Right cardiac atrium (tissue), 5 donors: ENCODE results near the gene SAP30BP. TPM values are rescaled to one million over a fixed set of nuclear protein-coding genes. Genes with fewer than 3 reads are reported as not detected.
A peak's percentile ranks its signal among the peaks of the same experiment; 100 is the strongest.

Experiments used
- ATAC-seq, 2 donors: fragments of 200-7000 bp; cut with Tn5 transposase; one replicate each; pipeline versions ENCODE4 v1.8.0 to v1.9.1; 2020; ENCODE audit warnings: moderate library complexity in 2 of 2, mild to moderate bottlenecking in 1 of 2
- DNase-seq, 3 donors: peaks; one replicate each; pipeline ENCODE4 v3.0.0-alpha.2; 2020
- H3K27ac ChIP-seq: one replicate; pipeline ENCODE4 v1.5.1; 2013; ENCODE audit warnings: mild to moderate bottlenecking, low read length, control low read depth, moderate library complexity
- H3K27me3 ChIP-seq: one replicate; pipeline ENCODE4 v1.6.1; 2013; ENCODE audit not compliant: control insufficient read depth, insufficient read depth
- H3K4me1 ChIP-seq: one replicate; pipeline ENCODE4 v1.6.1; 2013; ENCODE audit warnings: low read length; ENCODE audit not compliant: control insufficient read depth, insufficient read depth
- H3K4me3 ChIP-seq: one replicate; pipeline ENCODE4 v1.5.1; 2013; ENCODE audit warnings: low read length, control low read depth
- H3K9me3 ChIP-seq: one replicate; pipeline ENCODE4 v1.6.1; 2013; ENCODE audit warnings: low read length; ENCODE audit not compliant: control insufficient read depth
- WGBS: extraction: QIAGEN DNeasy Blood & Tissue Kit; methylation state at CpG from one replicate; pipeline ENCODE4 v1.1.7; 2013; 5-methylcytosine and 5-hydroxymethylcytosine counted together
- intact Hi-C, 4 donors: fragments of 100-400 bp; cut with DNase I; formaldehyde crosslinking; loops; one replicate each; pipeline versions ENCODE4 v1.11.0 to v1.14.0; 2022 to 2023
- polyA plus RNA-seq: library from polyadenylated mRNA; stranded (reverse); fragments of 200-250 nt; gene quantifications from one replicate; pipeline ENCODE4 v1.2.3, GENCODE V29; 2013
- total RNA-seq, 4 donors: library from RNA; stranded (reverse); fragmentation: NEBNext Ultra II Directional; extraction: Animal tissue kit (Norgen Biotek cat#: 25700); gene quantifications; one replicate each; pipeline ENCODE4 v1.2.1, GENCODE V29; 2021
- donor health status: healthy with polysubstance abuse.
- donor health status: DM: no; HTN: yes; CAD: no.
- donor health status: DM: no; HTN: no; CAD: no.
- donor health status: DM: no; HTN: yes; CAD: no; lungs with severe emphysema.
- donor health status: DM: yes; HTN: yes; CAD: no.

Gene SAP30BP
- total and polyA plus RNA-seq, 5 donors, result 51.0 to 66.5 (median 58.5) TPM

DNA sequence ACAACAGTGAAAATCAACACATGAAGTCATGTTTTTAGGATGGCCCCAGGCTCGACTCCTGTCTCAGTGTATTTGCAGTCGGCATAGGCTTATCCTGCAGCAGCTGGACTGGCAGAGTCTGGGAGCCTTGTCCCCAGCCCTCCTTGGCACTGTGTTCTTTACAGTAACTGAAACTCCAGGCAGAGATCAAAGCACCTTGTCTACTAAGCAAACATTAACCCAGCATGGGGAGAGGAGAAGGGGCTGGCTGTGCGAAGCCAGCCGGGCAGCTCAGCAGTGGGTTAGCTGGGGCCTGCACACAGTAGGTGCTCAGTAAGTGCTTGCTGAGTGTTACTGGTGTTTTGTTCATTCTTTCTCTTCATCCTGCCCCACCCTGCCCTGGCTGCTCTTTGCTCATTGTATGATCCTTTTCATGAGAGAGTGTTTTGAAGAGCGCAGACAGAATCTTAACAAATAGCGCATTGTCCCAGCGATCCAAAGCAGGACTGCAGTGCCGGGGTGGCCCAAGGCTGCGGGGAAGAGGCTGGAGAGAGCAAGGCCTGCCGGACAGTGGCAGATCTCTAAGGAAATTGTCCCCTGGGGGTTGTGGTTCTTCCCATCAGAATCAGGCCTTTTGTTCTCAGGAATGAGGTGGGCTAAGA is 30.6 kb downstream of the SAP30BP start:
- H3K4me3 ChIP-seq, result no peak overlapping the region
- no peak for ATAC-seq
- peaks cover 24% of the 10 kb centered on the region for H3K4me1 ChIP-seq
- DNase-seq, result peak in 1 of 3 donors; percentile 52
- H3K27me3 ChIP-seq, result no peaks in the 10 kb centered on the region
- H3K9me3 ChIP-seq, result no peaks in the 10 kb centered on the region
- peak overlapping the region; percentile 61 for H3K27ac ChIP-seq
- intact Hi-C loops, result no loop called here
- 67% methylated on average over 10 of the region's 10 CpGs for WGBS

DNA sequence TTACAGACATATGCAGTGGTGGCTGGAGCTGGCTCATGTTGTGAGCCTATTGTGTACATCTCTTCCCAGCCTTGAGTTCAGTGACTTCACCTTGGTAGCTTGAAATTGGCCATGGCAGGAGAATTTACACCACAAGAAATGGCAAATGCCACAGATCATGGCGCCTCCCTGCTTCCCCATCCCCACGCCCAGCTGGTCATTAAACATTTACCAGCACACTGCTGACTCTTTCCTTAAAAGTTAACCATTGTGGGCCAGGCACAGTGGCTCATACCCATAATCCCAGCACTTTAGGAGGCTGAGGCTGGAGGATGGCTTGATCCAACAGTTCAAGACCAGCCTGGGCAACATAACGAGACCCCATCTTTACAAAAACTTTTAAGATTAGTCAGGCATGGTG is 31.5 kb downstream of the SAP30BP start:
- Histone ChIP-seq H3K4me3 (no peak overlapping the region), H3K9me3 (no peaks in the 10 kb centered on the region), H3K27ac (peak overlapping the region; percentile 27), H3K27me3 (no peaks in the 10 kb centered on the region), H3K4me1 (peaks cover 24% of the 10 kb centered on the region)
- 94% methylated on average over 3 of the region's 3 CpGs for WGBS
- ATAC-seq, result no peak
- DNase-seq, result no peak
- intact Hi-C loops, result no loop called here

DNA sequence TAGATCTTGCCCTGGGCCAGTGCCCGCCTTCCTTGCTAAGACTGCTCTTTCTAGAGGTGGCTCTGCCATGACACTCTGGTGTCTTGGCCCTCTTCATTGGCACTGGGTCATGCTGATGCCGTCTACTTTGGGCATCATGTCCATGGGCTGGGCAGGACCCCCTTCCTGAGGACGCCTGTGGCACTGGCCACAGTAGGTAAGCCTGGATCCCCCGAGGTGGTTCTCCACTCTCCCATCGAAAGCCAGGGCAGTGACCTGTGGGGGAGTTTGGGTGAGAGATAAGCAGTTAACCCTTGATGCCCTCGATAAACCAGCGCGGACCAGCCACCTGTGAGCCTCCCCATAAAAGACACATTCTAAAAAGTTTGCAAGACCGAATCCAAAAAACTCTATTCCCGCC is 34.1 kb downstream of the SAP30BP start:
- Histone ChIP-seq H3K4me3 (no peak overlapping the region), H3K27ac (peak overlapping the region; percentile 62), H3K9me3 (no peaks in the 10 kb centered on the region), H3K27me3 (no peaks in the 10 kb centered on the region), H3K4me1 (peaks cover 27% of the 10 kb centered on the region)
- ATAC-seq (no peak), DNase-seq (no peak)
- 82% methylated on average over 10 of the region's 10 CpGs for WGBS
- intact Hi-C loops, result no loop called here

DNA sequence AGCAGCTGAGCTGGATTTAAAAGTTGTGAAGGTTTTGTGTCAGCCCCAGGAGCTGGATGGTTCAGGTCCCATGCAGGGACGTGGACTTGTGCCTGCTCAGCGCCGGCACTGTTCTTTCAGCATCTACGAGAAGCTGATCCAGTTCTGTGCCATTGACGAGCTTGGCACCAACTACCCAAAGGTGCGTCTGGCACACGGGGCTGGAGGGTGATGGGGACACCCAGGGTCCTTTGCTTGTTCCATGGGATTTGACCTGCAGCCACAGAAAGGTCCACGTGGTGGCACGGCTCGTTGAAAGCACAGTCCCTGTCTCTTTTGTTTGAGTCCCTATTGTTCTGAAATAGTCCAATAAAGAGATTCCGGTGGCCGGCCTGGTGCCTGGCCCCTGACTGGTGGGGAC is 36.1 kb downstream of the SAP30BP start:
- WGBS, result 96% methylated on average over 12 of the region's 12 CpGs
- no peak for ATAC-seq
- no peaks in the 10 kb centered on the region for H3K27me3 ChIP-seq
- intact Hi-C loops, result no loop called here
- H3K9me3 ChIP-seq, result no peaks in the 10 kb centered on the region
- H3K4me1 ChIP-seq, result peaks cover 20% of the 10 kb centered on the region
- DNase-seq, result peak in 1 of 3 donors; percentile 44
- no peak overlapping the region for H3K4me3 ChIP-seq
- H3K27ac ChIP-seq, result no peak overlapping the region

DNA sequence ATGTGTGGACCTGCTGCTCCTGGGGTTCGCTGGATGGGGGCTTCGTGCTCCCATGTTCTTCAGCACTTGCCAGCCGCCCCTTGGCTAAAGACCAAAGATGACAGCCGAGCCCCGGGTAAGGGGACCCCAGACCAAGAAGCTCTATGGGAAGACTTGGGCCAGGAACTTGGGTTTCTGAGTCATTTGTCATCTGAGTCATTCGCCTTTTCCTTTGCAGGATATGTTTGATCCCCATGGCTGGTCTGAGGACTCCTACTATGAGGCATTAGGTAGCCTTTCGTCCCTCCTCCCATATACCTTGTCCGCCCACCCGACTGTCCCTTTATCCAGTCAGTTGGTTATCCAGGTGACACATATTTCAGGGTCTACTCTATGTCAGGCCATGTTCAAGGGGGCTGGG is 36.5 kb downstream of the SAP30BP start:
- peaks cover 20% of the 10 kb centered on the region for H3K4me1 ChIP-seq
- no peak for ATAC-seq
- H3K9me3 ChIP-seq, result no peaks in the 10 kb centered on the region
- H3K4me3 ChIP-seq, result no peak overlapping the region
- no peak overlapping the region for H3K27ac ChIP-seq
- 92% methylated on average over 9 of the region's 9 CpGs for WGBS
- no peaks in the 10 kb centered on the region for H3K27me3 ChIP-seq
- intact Hi-C loops, result no loop called here
- peak in 1 of 3 donors; percentile 18 for DNase-seq

DNA sequence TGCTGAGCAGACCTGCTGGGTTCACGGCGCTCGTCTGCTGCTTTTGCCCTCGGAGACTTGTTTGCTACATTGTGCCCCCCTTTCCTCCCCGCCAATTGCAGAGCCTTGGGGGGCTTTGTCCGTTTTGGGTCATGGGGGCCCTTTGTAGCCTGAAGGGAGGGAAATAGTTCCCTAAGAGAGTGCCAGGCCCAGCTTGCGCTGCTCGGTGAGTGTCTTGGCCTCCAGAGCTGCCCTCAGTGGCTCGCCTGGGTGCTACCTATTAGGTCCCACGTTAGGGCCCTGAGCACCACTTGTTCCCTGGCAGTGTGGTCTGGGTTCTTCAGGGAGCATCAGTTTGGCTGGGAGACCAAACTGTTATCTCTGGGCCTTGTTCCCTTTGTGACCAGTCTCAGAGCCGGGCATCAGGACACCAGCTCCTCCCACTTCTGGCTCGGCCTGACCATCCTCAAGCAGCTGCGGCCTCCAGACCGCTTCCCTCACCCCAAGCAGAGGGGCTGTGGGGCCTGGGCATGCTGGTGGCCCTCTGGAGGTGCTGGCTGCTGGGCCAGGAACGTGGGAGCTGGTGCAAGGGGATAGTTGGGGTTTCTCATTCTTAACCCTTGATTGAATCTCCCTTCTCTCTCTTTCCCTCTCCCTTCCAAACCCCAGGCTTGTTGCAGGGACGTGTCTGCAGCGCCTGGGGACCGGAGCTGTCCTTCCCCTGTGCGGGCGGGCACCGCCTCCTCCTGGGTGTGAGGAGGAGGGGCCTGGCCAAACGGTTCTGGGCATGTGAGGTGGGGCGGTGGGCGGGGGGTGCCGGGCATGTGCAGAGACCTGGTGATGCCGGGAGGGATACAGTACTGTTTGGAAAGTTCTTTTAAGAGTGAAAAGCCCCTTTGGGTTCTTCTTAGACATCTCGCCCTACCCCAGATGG is 38.1 kb downstream of the SAP30BP start:
- peak in 1 of 2 donors; percentile 71 for ATAC-seq

DNA sequence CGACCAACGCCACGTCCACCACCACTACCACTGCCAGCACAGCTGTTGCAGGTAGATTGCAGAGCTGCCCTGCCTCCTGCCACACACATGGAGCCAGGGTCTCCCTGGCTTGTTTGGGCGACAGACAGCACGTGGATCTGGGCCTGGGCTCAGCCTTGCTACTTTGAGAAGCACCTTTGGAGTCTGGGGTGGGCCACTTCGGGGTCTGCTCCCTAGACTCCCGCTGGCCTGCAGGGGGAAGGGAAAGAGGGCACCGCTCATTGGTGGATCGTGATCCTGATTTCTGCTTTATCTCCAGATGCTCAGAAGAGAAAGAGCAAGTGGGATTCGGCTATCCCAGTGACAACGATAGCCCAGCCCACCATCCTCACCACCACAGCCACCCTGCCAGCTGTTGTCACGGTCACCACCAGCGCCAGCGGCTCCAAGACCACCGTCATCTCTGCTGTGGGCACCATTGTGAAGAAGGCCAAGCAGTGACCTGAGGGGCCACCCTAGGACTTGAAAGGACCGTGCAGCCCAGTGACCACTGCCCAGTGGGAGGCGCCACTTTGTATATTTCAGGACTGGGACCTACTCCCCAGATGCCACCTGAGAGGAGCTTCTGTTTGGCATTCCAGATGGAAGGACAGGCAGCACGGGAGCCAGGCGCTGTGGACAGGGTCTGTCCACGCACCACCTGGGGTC is 39.0 kb downstream of the SAP30BP start:
- WGBS, result 90% methylated on average over 20 of the region's 20 CpGs
- Histone ChIP-seq H3K27ac (peak overlapping the region; percentile 10), H3K27me3 (no peaks in the 10 kb centered on the region), H3K9me3 (no peaks in the 10 kb centered on the region), H3K4me1 (peaks cover 10% of the 10 kb centered on the region), H3K4me3 (no peak overlapping the region)
- DNase-seq (peak in 2 of 3 donors; percentile 14 to 39), ATAC-seq (no peak)
- intact Hi-C loops, result loop anchor here in 1 of 4 donors (5.0 kb wide), 1 partner anchor 36 kb away; no protein-coding TSS in a partner anchor

More for the DNA sequence above, 38.1 kb downstream of the SAP30BP start:
- H3K27me3 ChIP-seq, result no peaks in the 10 kb centered on the region
- no peaks in the 10 kb centered on the region for H3K9me3 ChIP-seq
- 67% methylated on average over 27 of the region's 27 CpGs for WGBS
- H3K27ac ChIP-seq, result peak overlapping the region; percentile 70
- no peak overlapping the region for H3K4me3 ChIP-seq
- intact Hi-C loops, result loop anchor here in 1 of 4 donors (5.0 kb wide), 1 partner anchor 37 kb away; no protein-coding TSS in a partner anchor
- DNase-seq, result peak; percentile 33 to 76 (median 72)
- H3K4me1 ChIP-seq, result peaks cover 20% of the 10 kb centered on the region

DNA sequence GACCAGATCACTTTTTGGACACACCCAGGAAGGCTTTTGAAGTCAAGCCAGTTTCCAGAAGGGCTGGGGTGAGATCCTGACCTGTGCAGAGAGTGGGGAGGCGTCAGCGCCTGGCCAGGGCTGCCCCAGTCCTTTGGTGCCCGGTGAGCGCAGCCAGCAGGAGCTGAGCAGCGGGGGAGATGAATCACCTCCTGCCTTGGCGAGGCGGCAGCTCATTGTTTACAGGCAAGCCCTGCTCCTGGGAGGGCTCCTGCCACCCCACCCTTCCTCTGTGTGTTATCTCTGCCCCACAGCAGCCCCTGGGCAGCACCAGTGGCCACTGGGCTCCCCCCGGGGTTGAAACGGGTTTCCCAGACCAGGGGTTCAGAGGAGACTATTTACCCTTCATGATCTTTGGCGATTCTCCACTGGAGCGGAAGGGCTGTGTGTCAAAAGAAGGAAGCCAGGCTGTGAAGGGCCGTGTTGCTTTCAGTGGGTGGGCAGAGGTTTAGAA is 40.0 kb downstream of the SAP30BP start:
- Histone ChIP-seq H3K4me1 (peaks cover 6% of the 10 kb centered on the region), H3K27ac (peak overlapping the region; percentile 56), H3K9me3 (no peaks in the 10 kb centered on the region), H3K4me3 (no peak overlapping the region), H3K27me3 (no peaks in the 10 kb centered on the region)
- ATAC-seq (peak; percentile 75 to 94), DNase-seq (peak; percentile 79 to 84 (median 83))
- WGBS, result 70% methylated on average over 12 of the region's 12 CpGs
- intact Hi-C loops, result loop anchor here in 1 of 4 donors (5.0 kb wide), 1 partner anchor 35 kb away; no protein-coding TSS in a partner anchor

DNA sequence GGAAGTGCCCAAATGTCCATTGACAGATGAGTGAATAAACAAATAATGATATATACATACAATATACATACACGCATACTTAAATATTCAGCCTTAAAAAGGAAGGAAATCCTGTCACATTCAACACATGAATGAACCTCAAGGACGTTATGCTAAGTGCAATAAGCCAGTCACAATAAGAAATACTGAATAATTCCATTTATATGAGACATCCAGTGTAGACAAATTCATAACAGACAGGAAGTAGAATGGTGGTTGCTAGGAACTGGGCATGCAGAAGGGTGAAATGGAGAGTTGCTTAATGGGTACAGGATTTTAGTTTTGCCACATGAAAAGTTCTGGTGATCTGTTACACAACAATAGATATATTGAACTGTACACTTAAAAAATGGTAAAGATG is 45.3 kb downstream of the SAP30BP start:
- no peaks in the 10 kb centered on the region for H3K4me1 ChIP-seq
- no peak overlapping the region for H3K4me3 ChIP-seq
- H3K27ac ChIP-seq, result no peak overlapping the region
- 63% methylated on average over 2 of the region's 2 CpGs for WGBS
- H3K9me3 ChIP-seq, result no peaks in the 10 kb centered on the region
- intact Hi-C loops, result no loop called here
- H3K27me3 ChIP-seq, result no peaks in the 10 kb centered on the region
- DNase-seq, result no peak
- no peak for ATAC-seq

DNA sequence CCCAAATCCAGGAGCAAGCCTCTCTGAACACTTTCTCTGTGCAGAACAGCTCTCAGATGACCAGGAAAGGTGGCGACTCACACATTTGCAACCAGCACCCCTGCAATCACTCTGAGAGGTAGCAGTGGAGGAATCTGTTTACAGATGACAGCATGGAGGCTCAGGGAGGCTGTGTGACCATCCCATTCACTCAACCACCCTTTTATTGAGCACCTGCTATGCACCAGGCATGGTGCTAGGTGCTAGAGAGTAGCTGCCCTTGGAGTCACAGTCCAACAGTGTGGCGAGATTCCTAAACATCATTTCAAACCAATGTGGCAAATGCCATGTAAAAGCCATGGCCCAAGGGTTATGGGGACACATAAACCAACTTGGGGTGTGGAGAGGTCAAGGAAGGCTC is 52.6 kb downstream of the SAP30BP start:
- Histone ChIP-seq H3K27me3 (no peaks in the 10 kb centered on the region), H3K4me1 (no peaks in the 10 kb centered on the region), H3K4me3 (no peak overlapping the region), H3K27ac (no peak overlapping the region), H3K9me3 (no peaks in the 10 kb centered on the region)
- intact Hi-C loops, result no loop called here
- no peak for DNase-seq
- ATAC-seq, result no peak
- WGBS, result 94% methylated on average over 2 of the region's 2 CpGs
